K562 (cell line): ENCODE results near the gene EGR1. TPM values are rescaled to one million over a fixed set of nuclear protein-coding genes. Genes with fewer than 3 reads are reported as not detected.

ENCODE experiments used
- CHD4 ChIP-seq: fragments of 200-600 bp; sonication (generic); IDR thresholded peaks from 3 replicates; pipeline ENCODE4 v1.6.1; 2012; ENCODE audit warnings: low read depth, mild to moderate bottlenecking, mixed read lengths, low read length, inconsistent platforms; ENCODE audit not compliant: insufficient read depth, insufficient replicate concordance, poor library complexity, severe bottlenecking
- CXXC5 ChIP-seq: fragments of 250-450 bp; sonication (Bioruptor Pico); IDR thresholded peaks from 2 replicates; pipeline ENCODE4 v1.8.0; 2022; ENCODE audit warnings: inconsistent platforms, mild to moderate bottlenecking, moderate library complexity
- DDX20 ChIP-seq: fragments of 450-650 bp; IDR thresholded peaks from 2 replicates; pipeline ENCODE4 v1.6.1; 2016; ENCODE audit warnings: missing genetic modification characterization, low read depth, mild to moderate bottlenecking, missing compliant biosample characterization, moderate library complexity
- MAFG ChIP-seq: fragments of 450-650 bp; conservative IDR thresholded peaks from 2 replicates; pipeline ENCODE4 v1.6.1; 2016; ENCODE audit warnings: missing genetic modification characterization, missing compliant biosample characterization
- MAZ ChIP-seq, 2 experiments: fragments of 450-650 bp in 1 of 2; sonication (generic) in 1 of 2; formaldehyde crosslinking; IDR thresholded peaks in 1 of 2; conservative IDR thresholded peaks in 1 of 2; 2 replicates each; pipeline versions ENCODE4 v1.4.0 to v1.5.0; 2020; ENCODE audit warnings: mild to moderate bottlenecking in 1 of 2, missing genetic modification reagents in 1 of 2
- SMAD4 ChIP-seq: fragments of 250-450 bp; sonication (Bioruptor Pico); conservative IDR thresholded peaks from 2 replicates; pipeline ENCODE4 v1.8.0; 2021; ENCODE audit warnings: inconsistent platforms, mild to moderate bottlenecking, moderate library complexity
- SMARCE1 ChIP-seq: fragments of 450-650 bp; IDR thresholded peaks from 2 replicates; pipeline ENCODE4 v1.7.1; 2016; ENCODE audit warnings: mild to moderate bottlenecking
- U2AF1 ChIP-seq: fragments of 200-400 bp; formaldehyde crosslinking; optimal IDR thresholded peaks from 2 replicates; pipeline ENCODE3; 2017; ENCODE audit warnings: mild to moderate bottlenecking, low read depth, low read length, moderate library complexity
- ZKSCAN3 ChIP-seq: fragments of 250-450 bp; sonication (Bioruptor Pico); IDR thresholded peaks from 2 replicates; pipeline ENCODE4 v1.4.0; 2020
- ZNF561 ChIP-seq: fragments of 450-650 bp; formaldehyde crosslinking; conservative IDR thresholded peaks from 2 replicates; pipeline ENCODE4 v1.4.0; 2020; ENCODE audit warnings: mild to moderate bottlenecking, moderate library complexity
- ZSCAN32 ChIP-seq: fragments of 450-650 bp; formaldehyde crosslinking; IDR thresholded peaks from 2 replicates; pipeline ENCODE4 v1.4.0; 2020; ENCODE audit warnings: mild to moderate bottlenecking, moderate library complexity
- polyA plus RNA-seq, 8 experiments: library from polyadenylated mRNA; depleted of rRNA in 4 of 8; stranded (reverse) in 5 of 8; unstranded in 3 of 8; fragments of >200 nt; fragmentation: Nextera tagmentation in 2 of 8; fragmentation: Illumina TruSeq in 1 of 8; extraction: Ambion mirVana in 2 of 8; extraction: Trizol in 1 of 8; gene quantifications; 2 replicates each; pipeline versions ENCODE4 v1.2.1 to v1.2.3, GENCODE V29; 2011 to 2014; ENCODE audit warnings: inconsistent platforms in 1 of 8, missing spikeins in 1 of 8
- total RNA-seq, 7 experiments: library from RNA; depleted of rRNA in 6 of 7; stranded (reverse); fragments of >200 nt in 6 of 7; fragmentation: Illumina TruSeq in 2 of 7; extraction: Trizol in 2 of 7; gene quantifications; 2 replicates each; pipeline versions ENCODE4 v1.2.1 to v1.2.3, GENCODE V29; 2011 to 2021; ENCODE audit warnings: low replicate concordance in 1 of 7
- TF ChIP-seq, protein P1 (sequence below): fragments of 450-650 bp; IDR thresholded peaks from 2 replicates; pipeline ENCODE4 v1.6.1; 2016; ENCODE audit warnings: mild to moderate bottlenecking, moderate library complexity
- TF ChIP-seq, protein P2 (sequence below): fragments of 250-450 bp; sonication (Bioruptor Pico); IDR thresholded peaks from 2 replicates; pipeline ENCODE4 v1.8.0; 2021; ENCODE audit warnings: mild to moderate bottlenecking, moderate library complexity
- TF ChIP-seq, protein P3 (sequence below): sonication (generic); formaldehyde crosslinking; IDR thresholded peaks from 2 replicates; pipeline ENCODE4 v1.4.0; 2020; ENCODE audit warnings: mild to moderate bottlenecking, missing genetic modification reagents

Gene EGR1
- total and polyA plus RNA-seq, 9 of the 15 experiments (the other 6 are each of a cell fraction or from before 2014, with no cell fraction given), result 1.3 to 132 (median 21.5) TPM

DNA sequence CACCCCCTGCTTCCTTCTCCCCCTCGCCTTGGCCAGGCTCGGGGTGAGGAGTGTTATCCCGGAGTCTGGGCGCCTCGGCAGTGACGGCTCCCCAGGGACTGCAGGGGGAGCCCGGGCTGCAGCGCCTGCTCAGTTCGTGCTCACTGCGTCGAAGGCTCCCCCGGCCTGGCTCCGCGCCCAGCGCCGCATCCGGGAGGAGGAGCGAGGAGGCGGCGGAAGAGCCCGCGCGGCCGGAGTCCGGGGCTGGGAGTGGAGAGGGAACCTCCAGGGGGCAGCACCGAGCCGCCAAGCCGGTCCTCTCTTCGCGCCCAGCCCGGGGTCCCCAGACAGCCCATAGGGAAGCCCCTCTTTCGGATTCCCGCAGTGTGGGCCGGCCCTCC is 1.3 kb upstream of the EGR1 start (continued):
- TF ChIP-seq, protein P1, sequence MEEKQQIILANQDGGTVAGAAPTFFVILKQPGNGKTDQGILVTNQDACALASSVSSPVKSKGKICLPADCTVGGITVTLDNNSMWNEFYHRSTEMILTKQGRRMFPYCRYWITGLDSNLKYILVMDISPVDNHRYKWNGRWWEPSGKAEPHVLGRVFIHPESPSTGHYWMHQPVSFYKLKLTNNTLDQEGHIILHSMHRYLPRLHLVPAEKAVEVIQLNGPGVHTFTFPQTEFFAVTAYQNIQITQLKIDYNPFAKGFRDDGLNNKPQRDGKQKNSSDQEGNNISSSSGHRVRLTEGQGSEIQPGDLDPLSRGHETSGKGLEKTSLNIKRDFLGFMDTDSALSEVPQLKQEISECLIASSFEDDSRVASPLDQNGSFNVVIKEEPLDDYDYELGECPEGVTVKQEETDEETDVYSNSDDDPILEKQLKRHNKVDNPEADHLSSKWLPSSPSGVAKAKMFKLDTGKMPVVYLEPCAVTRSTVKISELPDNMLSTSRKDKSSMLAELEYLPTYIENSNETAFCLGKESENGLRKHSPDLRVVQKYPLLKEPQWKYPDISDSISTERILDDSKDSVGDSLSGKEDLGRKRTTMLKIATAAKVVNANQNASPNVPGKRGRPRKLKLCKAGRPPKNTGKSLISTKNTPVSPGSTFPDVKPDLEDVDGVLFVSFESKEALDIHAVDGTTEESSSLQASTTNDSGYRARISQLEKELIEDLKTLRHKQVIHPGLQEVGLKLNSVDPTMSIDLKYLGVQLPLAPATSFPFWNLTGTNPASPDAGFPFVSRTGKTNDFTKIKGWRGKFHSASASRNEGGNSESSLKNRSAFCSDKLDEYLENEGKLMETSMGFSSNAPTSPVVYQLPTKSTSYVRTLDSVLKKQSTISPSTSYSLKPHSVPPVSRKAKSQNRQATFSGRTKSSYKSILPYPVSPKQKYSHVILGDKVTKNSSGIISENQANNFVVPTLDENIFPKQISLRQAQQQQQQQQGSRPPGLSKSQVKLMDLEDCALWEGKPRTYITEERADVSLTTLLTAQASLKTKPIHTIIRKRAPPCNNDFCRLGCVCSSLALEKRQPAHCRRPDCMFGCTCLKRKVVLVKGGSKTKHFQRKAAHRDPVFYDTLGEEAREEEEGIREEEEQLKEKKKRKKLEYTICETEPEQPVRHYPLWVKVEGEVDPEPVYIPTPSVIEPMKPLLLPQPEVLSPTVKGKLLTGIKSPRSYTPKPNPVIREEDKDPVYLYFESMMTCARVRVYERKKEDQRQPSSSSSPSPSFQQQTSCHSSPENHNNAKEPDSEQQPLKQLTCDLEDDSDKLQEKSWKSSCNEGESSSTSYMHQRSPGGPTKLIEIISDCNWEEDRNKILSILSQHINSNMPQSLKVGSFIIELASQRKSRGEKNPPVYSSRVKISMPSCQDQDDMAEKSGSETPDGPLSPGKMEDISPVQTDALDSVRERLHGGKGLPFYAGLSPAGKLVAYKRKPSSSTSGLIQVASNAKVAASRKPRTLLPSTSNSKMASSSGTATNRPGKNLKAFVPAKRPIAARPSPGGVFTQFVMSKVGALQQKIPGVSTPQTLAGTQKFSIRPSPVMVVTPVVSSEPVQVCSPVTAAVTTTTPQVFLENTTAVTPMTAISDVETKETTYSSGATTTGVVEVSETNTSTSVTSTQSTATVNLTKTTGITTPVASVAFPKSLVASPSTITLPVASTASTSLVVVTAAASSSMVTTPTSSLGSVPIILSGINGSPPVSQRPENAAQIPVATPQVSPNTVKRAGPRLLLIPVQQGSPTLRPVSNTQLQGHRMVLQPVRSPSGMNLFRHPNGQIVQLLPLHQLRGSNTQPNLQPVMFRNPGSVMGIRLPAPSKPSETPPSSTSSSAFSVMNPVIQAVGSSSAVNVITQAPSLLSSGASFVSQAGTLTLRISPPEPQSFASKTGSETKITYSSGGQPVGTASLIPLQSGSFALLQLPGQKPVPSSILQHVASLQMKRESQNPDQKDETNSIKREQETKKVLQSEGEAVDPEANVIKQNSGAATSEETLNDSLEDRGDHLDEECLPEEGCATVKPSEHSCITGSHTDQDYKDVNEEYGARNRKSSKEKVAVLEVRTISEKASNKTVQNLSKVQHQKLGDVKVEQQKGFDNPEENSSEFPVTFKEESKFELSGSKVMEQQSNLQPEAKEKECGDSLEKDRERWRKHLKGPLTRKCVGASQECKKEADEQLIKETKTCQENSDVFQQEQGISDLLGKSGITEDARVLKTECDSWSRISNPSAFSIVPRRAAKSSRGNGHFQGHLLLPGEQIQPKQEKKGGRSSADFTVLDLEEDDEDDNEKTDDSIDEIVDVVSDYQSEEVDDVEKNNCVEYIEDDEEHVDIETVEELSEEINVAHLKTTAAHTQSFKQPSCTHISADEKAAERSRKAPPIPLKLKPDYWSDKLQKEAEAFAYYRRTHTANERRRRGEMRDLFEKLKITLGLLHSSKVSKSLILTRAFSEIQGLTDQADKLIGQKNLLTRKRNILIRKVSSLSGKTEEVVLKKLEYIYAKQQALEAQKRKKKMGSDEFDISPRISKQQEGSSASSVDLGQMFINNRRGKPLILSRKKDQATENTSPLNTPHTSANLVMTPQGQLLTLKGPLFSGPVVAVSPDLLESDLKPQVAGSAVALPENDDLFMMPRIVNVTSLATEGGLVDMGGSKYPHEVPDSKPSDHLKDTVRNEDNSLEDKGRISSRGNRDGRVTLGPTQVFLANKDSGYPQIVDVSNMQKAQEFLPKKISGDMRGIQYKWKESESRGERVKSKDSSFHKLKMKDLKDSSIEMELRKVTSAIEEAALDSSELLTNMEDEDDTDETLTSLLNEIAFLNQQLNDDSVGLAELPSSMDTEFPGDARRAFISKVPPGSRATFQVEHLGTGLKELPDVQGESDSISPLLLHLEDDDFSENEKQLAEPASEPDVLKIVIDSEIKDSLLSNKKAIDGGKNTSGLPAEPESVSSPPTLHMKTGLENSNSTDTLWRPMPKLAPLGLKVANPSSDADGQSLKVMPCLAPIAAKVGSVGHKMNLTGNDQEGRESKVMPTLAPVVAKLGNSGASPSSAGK, result peak; percentile 85
- TF ChIP-seq SMARCE1, result peak; percentile 6; the same call in 1 of the 2 replicates
- TF ChIP-seq SMAD4, result peak; percentile 46; the same call in 1 of the 2 replicates
- no peak for TF ChIP-seq MAFG (tag)
- TF ChIP-seq CHD4, result no peak
- no peak for TF ChIP-seq DDX20
- TF ChIP-seq ZSCAN32 (CRISPR knock-in tag), result no peak
- TF ChIP-seq U2AF1, result peak; percentile 35
- TF ChIP-seq, protein P2, sequence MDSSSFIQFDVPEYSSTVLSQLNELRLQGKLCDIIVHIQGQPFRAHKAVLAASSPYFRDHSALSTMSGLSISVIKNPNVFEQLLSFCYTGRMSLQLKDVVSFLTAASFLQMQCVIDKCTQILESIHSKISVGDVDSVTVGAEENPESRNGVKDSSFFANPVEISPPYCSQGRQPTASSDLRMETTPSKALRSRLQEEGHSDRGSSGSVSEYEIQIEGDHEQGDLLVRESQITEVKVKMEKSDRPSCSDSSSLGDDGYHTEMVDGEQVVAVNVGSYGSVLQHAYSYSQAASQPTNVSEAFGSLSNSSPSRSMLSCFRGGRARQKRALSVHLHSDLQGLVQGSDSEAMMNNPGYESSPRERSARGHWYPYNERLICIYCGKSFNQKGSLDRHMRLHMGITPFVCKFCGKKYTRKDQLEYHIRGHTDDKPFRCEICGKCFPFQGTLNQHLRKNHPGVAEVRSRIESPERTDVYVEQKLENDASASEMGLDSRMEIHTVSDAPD (CRISPR knock-in tag), result no peak
- TF ChIP-seq ZNF561 (CRISPR knock-in tag), result no peak
- peak; percentile 64 to 87 for TF ChIP-seq MAZ (CRISPR knock-in tag; conservative IDR thresholded peaks at IDR 0.05 in 1 of 2, IDR thresholded peaks at IDR 0.05 in 1 of 2)
- TF ChIP-seq ZKSCAN3 (CRISPR knock-in tag), result no peak
- TF ChIP-seq CXXC5 (CRISPR knock-in tag), result peak; percentile 87
- TF ChIP-seq, protein P3, sequence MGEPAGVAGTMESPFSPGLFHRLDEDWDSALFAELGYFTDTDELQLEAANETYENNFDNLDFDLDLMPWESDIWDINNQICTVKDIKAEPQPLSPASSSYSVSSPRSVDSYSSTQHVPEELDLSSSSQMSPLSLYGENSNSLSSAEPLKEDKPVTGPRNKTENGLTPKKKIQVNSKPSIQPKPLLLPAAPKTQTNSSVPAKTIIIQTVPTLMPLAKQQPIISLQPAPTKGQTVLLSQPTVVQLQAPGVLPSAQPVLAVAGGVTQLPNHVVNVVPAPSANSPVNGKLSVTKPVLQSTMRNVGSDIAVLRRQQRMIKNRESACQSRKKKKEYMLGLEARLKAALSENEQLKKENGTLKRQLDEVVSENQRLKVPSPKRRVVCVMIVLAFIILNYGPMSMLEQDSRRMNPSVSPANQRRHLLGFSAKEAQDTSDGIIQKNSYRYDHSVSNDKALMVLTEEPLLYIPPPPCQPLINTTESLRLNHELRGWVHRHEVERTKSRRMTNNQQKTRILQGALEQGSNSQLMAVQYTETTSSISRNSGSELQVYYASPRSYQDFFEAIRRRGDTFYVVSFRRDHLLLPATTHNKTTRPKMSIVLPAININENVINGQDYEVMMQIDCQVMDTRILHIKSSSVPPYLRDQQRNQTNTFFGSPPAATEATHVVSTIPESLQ (CRISPR knock-in tag), result no peak
